ENCODE results near the gene ESYT2. TPM values are rescaled to one million over a fixed set of nuclear protein-coding genes. Genes with fewer than 3 reads are reported as not detected.

Gene ESYT2
- total and polyA plus RNA-seq, 4 donors = 4.9 to 31.7 (median 17.2) TPM

GRCh38 chr7:158724658-158725505 lies 104.4 kb downstream of the ESYT2 start:
- no peak for DNase-seq (ENCODE audit: low spot score)
- H3K9me3 ChIP-seq (ENCODE audit: control insufficient read depth in 4 of 4, low read length in 3 of 4) = no peaks in the 10 kb centered on the region
- no peaks in the 10 kb centered on the region for H3K4me1 ChIP-seq (ENCODE audit: control insufficient read depth in 4 of 4, insufficient read depth in 4 of 4, low read length in 3 of 4)
- H3K36me3 ChIP-seq (ENCODE audit: control insufficient read depth in 4 of 4, insufficient read depth in 3 of 4, low read depth in 1 of 4, low read length in 3 of 4) = no peaks in the 10 kb centered on the region
- H3K27ac ChIP-seq (ENCODE audit: low read depth in 1 of 2, low read length in 2 of 2) = no peak overlapping the region
- no peak for TF ChIP-seq JUND (IDR thresholded peaks at IDR 0.05)
- TF ChIP-seq, protein P1, sequence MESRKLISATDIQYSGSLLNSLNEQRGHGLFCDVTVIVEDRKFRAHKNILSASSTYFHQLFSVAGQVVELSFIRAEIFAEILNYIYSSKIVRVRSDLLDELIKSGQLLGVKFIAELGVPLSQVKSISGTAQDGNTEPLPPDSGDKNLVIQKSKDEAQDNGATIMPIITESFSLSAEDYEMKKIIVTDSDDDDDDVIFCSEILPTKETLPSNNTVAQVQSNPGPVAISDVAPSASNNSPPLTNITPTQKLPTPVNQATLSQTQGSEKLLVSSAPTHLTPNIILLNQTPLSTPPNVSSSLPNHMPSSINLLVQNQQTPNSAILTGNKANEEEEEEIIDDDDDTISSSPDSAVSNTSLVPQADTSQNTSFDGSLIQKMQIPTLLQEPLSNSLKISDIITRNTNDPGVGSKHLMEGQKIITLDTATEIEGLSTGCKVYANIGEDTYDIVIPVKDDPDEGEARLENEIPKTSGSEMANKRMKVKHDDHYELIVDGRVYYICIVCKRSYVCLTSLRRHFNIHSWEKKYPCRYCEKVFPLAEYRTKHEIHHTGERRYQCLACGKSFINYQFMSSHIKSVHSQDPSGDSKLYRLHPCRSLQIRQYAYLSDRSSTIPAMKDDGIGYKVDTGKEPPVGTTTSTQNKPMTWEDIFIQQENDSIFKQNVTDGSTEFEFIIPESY (IDR thresholded peaks at IDR 0.05) = no peak
- TF ChIP-seq HNF4G (IDR thresholded peaks at IDR 0.05) = no peak
- TF ChIP-seq YY1 (IDR thresholded peaks at IDR 0.05) = no peak
- TF ChIP-seq REST (IDR thresholded peaks at IDR 0.05) = no peak
- no peak for TF ChIP-seq HNF4A (conservative IDR thresholded peaks at IDR 0.05)
- TF ChIP-seq FOXA2 (IDR thresholded peaks at IDR 0.05) = no peak
- TF ChIP-seq, protein P2, sequence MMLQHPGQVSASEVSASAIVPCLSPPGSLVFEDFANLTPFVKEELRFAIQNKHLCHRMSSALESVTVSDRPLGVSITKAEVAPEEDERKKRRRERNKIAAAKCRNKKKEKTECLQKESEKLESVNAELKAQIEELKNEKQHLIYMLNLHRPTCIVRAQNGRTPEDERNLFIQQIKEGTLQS (IDR thresholded peaks at IDR 0.05) = no peak
- no peak for TF ChIP-seq RXRA (IDR thresholded peaks at IDR 0.05)
- no peak for TF ChIP-seq GABPA (IDR thresholded peaks at IDR 0.05 in 1 of 2, conservative IDR thresholded peaks at IDR 0.05 in 1 of 2)
- H3K4me3 ChIP-seq (ENCODE audit: low read depth in 1 of 3, low read length in 3 of 3) = no peak overlapping the region
- no peak overlapping the region for H3K9ac ChIP-seq (ENCODE audit: low read depth in 1 of 2, low read length in 2 of 2)
- H3K27me3 ChIP-seq (ENCODE audit: control insufficient read depth in 4 of 4, insufficient read depth in 4 of 4, low read length in 3 of 4) = no peaks in the 10 kb centered on the region
- 92% methylated on average over 21 of the region's 21 CpGs for WGBS

DNA sequence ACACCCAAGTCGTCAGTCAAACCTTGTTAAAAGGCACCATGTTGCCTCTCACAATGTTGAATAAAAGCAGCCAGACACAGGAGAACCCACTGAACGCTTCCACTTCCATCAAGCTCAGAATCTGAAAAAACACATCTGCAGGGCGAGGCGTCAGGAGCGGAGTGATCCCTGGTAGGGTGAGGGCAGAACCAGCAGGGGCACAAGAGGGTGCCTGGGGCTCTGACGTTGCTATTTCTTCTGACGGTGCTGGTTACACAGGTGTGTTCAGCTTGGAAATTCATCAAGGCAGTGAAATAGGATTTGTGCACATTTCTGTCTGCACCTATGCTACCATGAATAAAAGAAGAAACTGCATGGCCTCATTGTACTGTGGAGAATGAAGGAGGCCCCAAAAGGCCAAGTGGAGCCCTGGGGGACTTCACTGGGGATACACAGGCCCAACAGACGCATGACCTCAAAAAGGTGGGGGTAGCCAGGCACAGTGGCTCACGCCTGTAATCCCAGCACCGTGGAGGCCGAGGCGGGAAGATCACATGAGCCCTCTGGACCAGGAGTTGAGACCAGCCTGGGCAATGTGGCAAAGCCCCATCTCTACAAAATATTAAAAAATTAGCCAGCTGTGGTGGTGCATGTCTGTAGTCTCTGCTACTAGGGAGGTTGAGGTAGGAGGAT lies 105.5 kb downstream of the ESYT2 start:
- Histone ChIP-seq H3K4me3 (ENCODE audit: low read depth in 1 of 3, low read length in 3 of 3) (no peak overlapping the region), H3K9ac (ENCODE audit: low read depth in 1 of 2, low read length in 2 of 2) (no peak overlapping the region), H3K27ac (ENCODE audit: low read depth in 1 of 2, low read length in 2 of 2) (no peak overlapping the region), H3K27me3 (ENCODE audit: control insufficient read depth in 4 of 4, insufficient read depth in 4 of 4, low read length in 3 of 4) (no peaks in the 10 kb centered on the region), H3K36me3 (ENCODE audit: control insufficient read depth in 4 of 4, insufficient read depth in 3 of 4, low read depth in 1 of 4, low read length in 3 of 4) (no peaks in the 10 kb centered on the region), H3K9me3 (ENCODE audit: control insufficient read depth in 4 of 4, low read length in 3 of 4) (no peaks in the 10 kb centered on the region), H3K4me1 (ENCODE audit: control insufficient read depth in 4 of 4, insufficient read depth in 4 of 4, low read length in 3 of 4) (no peaks in the 10 kb centered on the region)
- DNase-seq (ENCODE audit: low spot score) = no peak
- TF ChIP-seq FOXA1 (IDR thresholded peaks at IDR 0.05) (no peak), YY1 (IDR thresholded peaks at IDR 0.05) (no peak), RXRA (IDR thresholded peaks at IDR 0.05) (no peak), CTCF (IDR thresholded peaks at IDR 0.05; ENCODE audit: low read depth, low read length, missing input control) (no peak), SP1 (IDR thresholded peaks at IDR 0.05) (no peak), HNF4G (IDR thresholded peaks at IDR 0.05) (no peak), NR2F2 (IDR thresholded peaks at IDR 0.05) (no peak), TAF1 (conservative IDR thresholded peaks at IDR 0.05) (no peak)
- TF ChIP-seq, protein P2 (IDR thresholded peaks at IDR 0.05) = no peak
- 91% methylated on average over 12 of the region's 12 CpGs for WGBS
